GM12801 (cell line): ENCODE measurements around the gene ZNF480.

ENCODE experiments used
- TF ChIP-seq, protein P1 (sequence below): IDR thresholded peaks from one replicate; pipeline ENCODE4 v1.5.1; 2011; ENCODE audit warnings: control low read depth; ENCODE audit not compliant: insufficient read length; ENCODE audit errors: extremely low read depth

ZNF480 gene

DNA sequence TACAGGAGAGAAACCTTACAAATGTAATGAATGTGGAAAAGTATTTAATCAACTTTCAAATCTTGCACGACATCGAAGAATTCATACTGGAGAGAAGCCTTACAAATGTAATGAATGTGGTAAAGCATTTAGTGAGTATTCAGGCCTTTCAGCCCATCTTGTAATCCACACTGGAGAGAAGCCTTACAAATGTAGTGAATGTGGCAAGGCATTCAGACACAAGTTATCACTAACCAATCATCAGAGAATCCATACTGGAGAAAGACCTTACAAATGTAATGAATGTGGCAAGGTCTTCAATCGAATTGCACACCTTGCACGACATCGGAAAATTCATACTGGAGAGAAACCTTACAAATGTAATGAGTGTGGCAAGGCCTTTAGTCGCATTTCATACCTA lies 25.5 kb downstream of the ZNF480 start:
- TF ChIP-seq, protein P1, sequence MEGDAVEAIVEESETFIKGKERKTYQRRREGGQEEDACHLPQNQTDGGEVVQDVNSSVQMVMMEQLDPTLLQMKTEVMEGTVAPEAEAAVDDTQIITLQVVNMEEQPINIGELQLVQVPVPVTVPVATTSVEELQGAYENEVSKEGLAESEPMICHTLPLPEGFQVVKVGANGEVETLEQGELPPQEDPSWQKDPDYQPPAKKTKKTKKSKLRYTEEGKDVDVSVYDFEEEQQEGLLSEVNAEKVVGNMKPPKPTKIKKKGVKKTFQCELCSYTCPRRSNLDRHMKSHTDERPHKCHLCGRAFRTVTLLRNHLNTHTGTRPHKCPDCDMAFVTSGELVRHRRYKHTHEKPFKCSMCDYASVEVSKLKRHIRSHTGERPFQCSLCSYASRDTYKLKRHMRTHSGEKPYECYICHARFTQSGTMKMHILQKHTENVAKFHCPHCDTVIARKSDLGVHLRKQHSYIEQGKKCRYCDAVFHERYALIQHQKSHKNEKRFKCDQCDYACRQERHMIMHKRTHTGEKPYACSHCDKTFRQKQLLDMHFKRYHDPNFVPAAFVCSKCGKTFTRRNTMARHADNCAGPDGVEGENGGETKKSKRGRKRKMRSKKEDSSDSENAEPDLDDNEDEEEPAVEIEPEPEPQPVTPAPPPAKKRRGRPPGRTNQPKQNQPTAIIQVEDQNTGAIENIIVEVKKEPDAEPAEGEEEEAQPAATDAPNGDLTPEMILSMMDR: no peak

DNA sequence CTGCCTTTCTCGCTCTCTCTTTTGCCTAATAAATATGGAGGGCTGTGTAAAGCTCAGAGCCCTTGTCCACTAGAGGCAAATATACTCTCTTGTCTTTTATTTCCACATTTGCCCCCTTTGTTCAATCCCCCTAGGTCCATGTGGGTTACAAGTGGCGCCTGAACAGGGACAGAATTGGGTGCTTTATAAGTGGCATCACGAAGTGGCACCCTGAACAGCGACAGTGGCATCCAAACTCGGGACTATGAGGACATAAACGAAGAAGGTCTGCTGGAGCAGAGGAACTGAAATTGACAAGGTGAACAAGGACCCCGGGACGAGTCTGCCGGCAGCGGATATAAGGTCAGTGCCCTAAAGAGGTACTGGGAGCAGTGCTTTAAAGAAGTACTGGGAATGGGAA lies 34.8 kb downstream of the ZNF480 start:
- TF ChIP-seq, protein P1: no peak

DNA sequence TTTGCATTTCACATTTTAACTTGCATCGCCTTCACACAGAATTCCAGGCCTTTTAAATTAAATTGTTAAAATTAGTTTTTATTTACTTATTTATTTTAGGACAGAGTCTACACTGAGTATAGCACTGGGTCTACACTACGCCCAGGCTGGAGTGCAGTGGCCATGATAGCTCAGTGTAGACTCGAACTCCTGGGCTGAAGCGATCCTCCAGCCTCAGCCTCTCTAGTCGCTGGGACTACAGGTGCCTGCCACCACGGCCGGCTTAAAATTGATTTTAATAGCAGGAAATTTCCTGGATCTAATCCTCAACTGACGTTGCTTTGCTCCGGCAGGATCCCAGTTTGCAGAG lies 38.8 kb downstream of the ZNF480 start:
- TF ChIP-seq, protein P1: no peak

DNA sequence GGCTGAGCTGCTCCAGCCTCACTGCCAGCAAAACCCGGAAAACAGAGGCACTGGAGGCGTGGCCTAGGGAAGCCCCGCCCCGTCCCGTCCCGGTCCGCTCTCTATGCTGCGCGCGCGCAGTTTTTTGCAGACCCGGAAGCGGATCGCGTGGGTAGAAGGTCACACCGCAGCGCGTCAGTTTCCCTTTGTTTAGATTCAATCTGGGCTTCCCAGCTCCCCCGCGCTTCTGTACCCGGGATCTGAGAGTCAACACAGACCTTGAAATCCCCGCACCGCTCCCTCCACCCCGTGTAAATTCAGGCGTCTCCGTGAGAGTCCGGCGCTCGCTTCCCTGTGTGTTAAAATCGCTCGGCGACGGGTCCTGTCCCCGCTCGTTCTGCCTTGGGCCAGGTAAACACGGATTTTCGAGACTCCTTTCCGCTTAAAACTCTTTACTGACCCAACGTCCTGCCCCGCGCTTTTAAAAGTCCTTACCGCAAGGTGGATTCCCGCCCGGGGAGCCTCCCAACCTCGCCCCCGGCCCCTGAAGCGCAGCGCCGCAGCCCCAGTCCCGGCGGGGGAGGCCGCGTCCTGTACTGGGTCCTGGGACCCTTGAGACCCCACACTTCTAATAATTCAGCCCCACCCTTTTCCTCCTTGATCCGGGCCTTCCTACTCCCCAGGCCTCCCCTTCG lies 39.3 kb downstream of the ZNF480 start, which contains the start of gene ZNF610:
TSS of gene ZNF610 (plus strand) at position 127 of the 674 bp plus-strand sequence. CDS start 12,930 bp downstream, outside the sequence.
- TF ChIP-seq, protein P1: no peak

DNA sequence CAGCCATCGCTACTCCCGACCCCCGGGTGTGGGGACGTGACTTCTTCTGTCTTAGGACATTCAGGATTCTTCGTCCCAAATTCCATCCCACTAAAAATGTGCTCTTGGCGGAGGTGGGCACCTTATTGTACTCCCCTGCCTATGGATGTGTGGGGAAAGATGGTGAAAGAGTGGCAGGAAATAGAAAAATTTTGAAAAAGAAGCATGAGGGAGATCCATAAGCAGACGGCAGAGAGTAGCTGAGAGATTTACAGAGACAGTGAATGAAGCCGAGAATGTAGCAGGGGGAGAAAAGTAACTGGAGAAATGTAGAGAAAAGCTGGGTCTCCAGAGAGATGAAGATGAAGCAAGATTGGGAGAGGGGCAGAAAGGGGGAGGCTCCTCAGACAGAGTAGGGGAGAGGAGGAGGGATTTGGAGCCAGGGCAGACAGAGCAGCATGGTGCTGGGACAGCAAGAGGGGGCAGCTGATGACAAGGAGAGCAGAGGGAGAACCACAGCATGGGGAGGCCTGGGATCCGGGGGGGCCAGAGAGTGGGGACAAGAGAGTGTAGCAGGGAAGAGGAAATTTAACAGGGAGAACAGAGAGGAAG lies 39.9 kb downstream of the ZNF480 start:
- TF ChIP-seq, protein P1: no peak

DNA sequence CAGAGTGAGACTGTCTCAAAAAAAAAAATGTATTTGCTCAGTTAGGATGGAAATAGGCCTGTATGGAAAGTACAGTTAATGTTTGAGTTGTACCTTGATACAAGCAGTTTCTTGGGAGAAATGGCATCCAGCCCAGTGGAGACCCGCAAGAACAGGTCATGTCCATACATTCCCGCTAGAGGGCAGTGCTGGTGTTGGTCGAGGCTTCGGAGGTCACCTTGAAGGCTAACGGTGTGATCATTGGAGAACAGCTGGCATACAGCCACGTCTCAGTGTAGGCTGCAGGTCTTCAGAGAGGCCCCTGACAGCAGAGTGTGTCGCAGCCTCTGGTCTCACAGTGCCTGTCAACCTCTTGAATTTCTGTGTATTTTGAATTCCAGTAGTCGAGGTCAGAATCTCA lies 46.6 kb downstream of the ZNF480 start:
- TF ChIP-seq, protein P1: no peak

DNA sequence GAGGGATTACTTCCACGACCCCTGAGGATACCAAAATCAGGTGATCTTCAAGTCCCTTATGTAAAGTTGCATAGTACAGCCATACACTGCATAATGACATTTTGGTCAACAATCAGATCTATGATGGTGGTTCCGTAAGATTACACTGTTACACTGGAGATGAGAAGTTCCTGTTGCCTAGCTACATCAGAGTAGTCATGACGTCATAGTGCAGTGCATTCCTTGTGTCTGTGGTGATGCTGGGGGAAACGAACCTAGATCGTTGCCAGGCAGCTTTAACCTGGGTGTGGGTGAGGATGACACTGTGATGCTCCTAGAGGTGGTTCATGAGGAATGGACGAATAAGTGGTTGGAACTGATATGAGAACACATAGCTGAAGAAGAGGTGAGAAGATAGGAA lies 48.2 kb downstream of the ZNF480 start:
- TF ChIP-seq, protein P1: no peak
